CD14-positive monocyte (primary cell): ENCODE results near the gene NFU1. TPM values are rescaled to one million over a fixed set of nuclear protein-coding genes. Genes with fewer than 3 reads are reported as not detected.

Source experiments
- DNase-seq, 3 donors: peaks; one replicate each; pipeline ENCODE4 v3.0.0-alpha.2; 2011 to 2022
- H2AFZ ChIP-seq: 2 replicates; pipeline ENCODE4 v1.6.0; 2012; ENCODE audit warnings: mild to moderate bottlenecking, low read depth, low read length, inconsistent platforms; ENCODE audit not compliant: insufficient read depth, poor library complexity, severe bottlenecking
- H3K27ac ChIP-seq, 2 donors: 1 replicate in 1 of 2; 2 replicates in 1 of 2; pipeline ENCODE4 v1.5.1; 2012 to 2013; ENCODE audit warnings: low read length in 2 of 2, control low read depth in 1 of 2, inconsistent platforms in 1 of 2, low read depth in 1 of 2, mild to moderate bottlenecking in 1 of 2
- H3K27me3 ChIP-seq, 2 donors: one replicate each; pipeline versions ENCODE4 v1.6.0 to v1.6.1; 2011 to 2013; ENCODE audit warnings: low read length in 2 of 2; ENCODE audit not compliant: control insufficient read depth in 2 of 2, insufficient read depth in 2 of 2
- H3K36me3 ChIP-seq, 2 donors: replicated peaks in 1 of 2; 1 replicate in 1 of 2; 2 replicates in 1 of 2; pipeline versions ENCODE4 v1.5.1 to v1.6.1; 2012 to 2013; ENCODE audit warnings: low read length in 2 of 2, control low read depth in 1 of 2, inconsistent platforms in 1 of 2, mild to moderate bottlenecking in 1 of 2; ENCODE audit not compliant: insufficient read depth in 2 of 2, control insufficient read depth in 1 of 2
- H3K4me1 ChIP-seq, 2 donors: 1 replicate in 1 of 2; 2 replicates in 1 of 2; pipeline versions ENCODE4 v1.5.1 to v1.6.1; 2012 to 2013; ENCODE audit warnings: low read length in 2 of 2, control low read depth in 1 of 2, inconsistent platforms in 1 of 2, mild to moderate bottlenecking in 1 of 2, moderate library complexity in 1 of 2; ENCODE audit not compliant: insufficient read depth in 2 of 2, control insufficient read depth in 1 of 2
- H3K4me2 ChIP-seq: replicated peaks from 2 replicates; pipeline ENCODE3; 2012; ENCODE audit warnings: low read length, moderate library complexity, mild to moderate bottlenecking; ENCODE audit not compliant: poor library complexity, severe bottlenecking; ENCODE audit errors: extremely low read depth
- H3K4me3 ChIP-seq, 3 experiments: fragments of 200-600 bp in 1 of 3; sonication (generic) in 1 of 3; replicated peaks in 1 of 3; 1 replicate in 2 of 3; 2 replicates in 1 of 3; pipeline ENCODE4 v1.5.1; 2011 to 2013; ENCODE audit warnings: low read length in 3 of 3, mild to moderate bottlenecking in 3 of 3, control low read depth in 2 of 3, low read depth in 2 of 3, inconsistent platforms in 1 of 3, moderate library complexity in 1 of 3
- H3K79me2 ChIP-seq: 2 replicates; pipeline ENCODE4 v1.6.0; 2012; ENCODE audit warnings: mild to moderate bottlenecking, control low read depth, inconsistent platforms, low read length, moderate library complexity; ENCODE audit not compliant: insufficient read depth
- H3K9ac ChIP-seq: 2 replicates; pipeline ENCODE4 v1.6.0; 2017; ENCODE audit warnings: low read length, mild to moderate bottlenecking; ENCODE audit not compliant: insufficient read depth, poor library complexity, severe bottlenecking
- H3K9me3 ChIP-seq, 2 donors: replicated peaks in 1 of 2; 1 replicate in 1 of 2; 2 replicates in 1 of 2; pipeline versions ENCODE4 v1.5.1 to v1.6.1; 2012 to 2013; ENCODE audit warnings: low read length in 2 of 2, control low read depth in 1 of 2; ENCODE audit not compliant: control insufficient read depth in 1 of 2, insufficient read depth in 1 of 2
- H4K20me1 ChIP-seq: 2 replicates; pipeline ENCODE4 v1.6.0; 2012; ENCODE audit warnings: mild to moderate bottlenecking, low read length, control low read depth, moderate library complexity; ENCODE audit not compliant: insufficient read depth
- H3K27ac Mint-ChIP-seq, 7 donors: one replicate each; pipeline ENCODE4 v1.8.0; 2020; ENCODE audit warnings: mild to moderate bottlenecking in 7 of 7, mixed read lengths in 7 of 7, moderate library complexity in 6 of 7, inconsistent platforms in 2 of 7
- H3K27me3 Mint-ChIP-seq, 3 donors: one replicate each; pipeline ENCODE4 v1.8.0; 2021 to 2022; ENCODE audit warnings: low read depth in 3 of 3, mild to moderate bottlenecking in 3 of 3, mixed read lengths in 3 of 3, moderate library complexity in 3 of 3, inconsistent platforms in 1 of 3
- H3K36me3 Mint-ChIP-seq, 2 donors: one replicate each; pipeline ENCODE4 v1.8.0; 2020; ENCODE audit warnings: mixed read lengths in 2 of 2, inconsistent platforms in 1 of 2, mild to moderate bottlenecking in 1 of 2
- H3K4me1 Mint-ChIP-seq: one replicate; pipeline ENCODE4 v1.8.0; 2020; ENCODE audit warnings: mild to moderate bottlenecking, mixed read lengths
- H3K4me3 Mint-ChIP-seq, 2 donors: one replicate each; pipeline ENCODE4 v1.8.0; 2020; ENCODE audit warnings: mild to moderate bottlenecking in 2 of 2, mixed read lengths in 2 of 2, moderate library complexity in 1 of 2
- H3K9me3 Mint-ChIP-seq, 7 donors: one replicate each; pipeline ENCODE4 v1.8.0; 2020 to 2022; ENCODE audit warnings: mixed read lengths in 7 of 7, mild to moderate bottlenecking in 6 of 7, moderate library complexity in 6 of 7, inconsistent platforms in 2 of 7
- WGBS: methylation state at CpG from one replicate; pipeline ENCODE4 v1.1.5; 2013; ENCODE audit warnings: missing lambda C conversion rate; ENCODE audit not compliant: insufficient coverage; 5-methylcytosine and 5-hydroxymethylcytosine counted together
- intact Hi-C, 2 donors: fragments of 100-400 bp; cut with micrococcal nuclease; formaldehyde crosslinking; loops; one replicate each; pipeline versions ENCODE4 v1.15.0 to v1.15.1; 2023
- polyA plus RNA-seq, 3 donors: library from polyadenylated mRNA; depleted of rRNA in 1 of 3; unstranded in 2 of 3; stranded (reverse) in 1 of 3; fragments of 300-500 nt in 2 of 3; fragments of >200 nt in 1 of 3; fragmentation: Illumina TruSeq in 2 of 3; gene quantifications; 1 replicate in 2 of 3; 2 replicates in 1 of 3; pipeline ENCODE4 v1.2.3, GENCODE V29; 2012 to 2021
- TF ChIP-seq, protein P1 (sequence below): fragments of 200-600 bp; IDR thresholded peaks from one replicate; pipeline ENCODE4 v1.8.0; 2022; ENCODE audit warnings: antibody characterized with exemption, mild to moderate bottlenecking

The NFU1 gene
- polyA plus RNA-seq, 3 donors = 10.5 to 56.1 (median 43.0) TPM

GRCh38 chr2:69483024-69483423, 45.8 kb upstream of the NFU1 start:
- Histone ChIP-seq H3K4me2 (no peak overlapping the region), H3K9me3 (no peaks in the 10 kb centered on the region), H2AFZ (no peak overlapping the region), H3K4me1 (no peaks in the 10 kb centered on the region), H3K27me3 (no peaks in the 10 kb centered on the region), H3K79me2 (no peaks in the 10 kb centered on the region), H3K4me3 (no peak overlapping the region), H4K20me1 (no peaks in the 10 kb centered on the region), H3K27ac (no peak overlapping the region), H3K36me3 (peaks cover 17 to 75% of the 10 kb centered on the region in 2 donors), H3K9ac (no peak overlapping the region)
- no peaks in the 10 kb centered on the region for H3K27me3 Mint-ChIP-seq
- WGBS = 67% methylated on average over 2 of the region's 4 CpGs
- no peak for DNase-seq
- H3K9me3 Mint-ChIP-seq = peaks cover 0 to 1% (median 0%) of the 10 kb centered on the region in 7 donors
- peaks cover 5% of the 10 kb centered on the region for H3K4me1 Mint-ChIP-seq
- TF ChIP-seq, protein P1, sequence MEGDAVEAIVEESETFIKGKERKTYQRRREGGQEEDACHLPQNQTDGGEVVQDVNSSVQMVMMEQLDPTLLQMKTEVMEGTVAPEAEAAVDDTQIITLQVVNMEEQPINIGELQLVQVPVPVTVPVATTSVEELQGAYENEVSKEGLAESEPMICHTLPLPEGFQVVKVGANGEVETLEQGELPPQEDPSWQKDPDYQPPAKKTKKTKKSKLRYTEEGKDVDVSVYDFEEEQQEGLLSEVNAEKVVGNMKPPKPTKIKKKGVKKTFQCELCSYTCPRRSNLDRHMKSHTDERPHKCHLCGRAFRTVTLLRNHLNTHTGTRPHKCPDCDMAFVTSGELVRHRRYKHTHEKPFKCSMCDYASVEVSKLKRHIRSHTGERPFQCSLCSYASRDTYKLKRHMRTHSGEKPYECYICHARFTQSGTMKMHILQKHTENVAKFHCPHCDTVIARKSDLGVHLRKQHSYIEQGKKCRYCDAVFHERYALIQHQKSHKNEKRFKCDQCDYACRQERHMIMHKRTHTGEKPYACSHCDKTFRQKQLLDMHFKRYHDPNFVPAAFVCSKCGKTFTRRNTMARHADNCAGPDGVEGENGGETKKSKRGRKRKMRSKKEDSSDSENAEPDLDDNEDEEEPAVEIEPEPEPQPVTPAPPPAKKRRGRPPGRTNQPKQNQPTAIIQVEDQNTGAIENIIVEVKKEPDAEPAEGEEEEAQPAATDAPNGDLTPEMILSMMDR = no peak
- H3K4me3 Mint-ChIP-seq = no peak overlapping the region
- intact Hi-C loops = no loop called here
- H3K36me3 Mint-ChIP-seq = peaks cover 55 to 60% of the 10 kb centered on the region in 2 donors
- peak overlapping the region in 1 of 7 donors; percentile 45 for H3K27ac Mint-ChIP-seq

DNA sequence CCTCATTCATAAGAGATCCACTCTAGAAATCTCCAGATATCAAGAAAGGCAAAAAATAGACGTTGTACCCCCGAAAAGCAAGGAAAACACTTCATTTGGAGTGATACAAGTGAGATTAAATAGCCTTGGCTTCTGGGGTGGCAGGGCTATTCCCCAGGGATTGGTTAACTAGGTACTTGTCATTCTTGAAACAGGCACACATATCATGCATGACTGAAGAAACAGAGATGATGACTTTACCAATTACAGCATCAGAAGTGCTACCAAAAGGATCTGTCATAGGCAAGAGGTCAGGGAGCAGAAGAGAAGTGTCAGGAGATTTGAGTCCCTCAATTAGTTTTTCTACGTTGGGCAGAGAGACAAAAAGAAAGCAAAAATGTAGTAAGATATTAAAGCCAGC, 45.2 kb upstream of the NFU1 start:
- Histone ChIP-seq H3K4me2 (no peak overlapping the region), H3K9me3 (no peaks in the 10 kb centered on the region), H3K4me3 (no peak overlapping the region), H3K4me1 (no peaks in the 10 kb centered on the region), H3K36me3 (peaks cover 17 to 75% of the 10 kb centered on the region in 2 donors), H4K20me1 (no peaks in the 10 kb centered on the region), H3K27me3 (no peaks in the 10 kb centered on the region), H2AFZ (no peak overlapping the region), H3K9ac (no peak overlapping the region), H3K79me2 (no peaks in the 10 kb centered on the region), H3K27ac (no peak overlapping the region)
- H3K27ac Mint-ChIP-seq = no peak overlapping the region
- DNase-seq = no peak
- TF ChIP-seq, protein P1 = no peak
- no peaks in the 10 kb centered on the region for H3K27me3 Mint-ChIP-seq
- H3K4me3 Mint-ChIP-seq = no peak overlapping the region
- H3K36me3 Mint-ChIP-seq = peaks cover 51 to 57% of the 10 kb centered on the region in 2 donors
- 100% methylated on average over 1 of the region's 3 CpGs for WGBS
- peaks cover 5% of the 10 kb centered on the region for H3K4me1 Mint-ChIP-seq
- H3K9me3 Mint-ChIP-seq = peaks cover 0 to 1% (median 0%) of the 10 kb centered on the region in 7 donors
- intact Hi-C loops = no loop called here
